Heart right ventricle (tissue), 16 donors: ENCODE measurements around the gene GP1BA. TPM values are rescaled to one million over a fixed set of nuclear protein-coding genes. Genes with fewer than 3 reads are reported as not detected.

ENCODE experiments used
- ATAC-seq, 8 donors: fragments of 200-7000 bp; cut with Tn5 transposase; one replicate each; pipeline ENCODE4 v1.9.1; 2020; ENCODE audit warnings: mild to moderate bottlenecking in 8 of 8, moderate library complexity in 8 of 8, moderate number of reproducible peaks in 1 of 8
- DNase-seq, 2 donors: peaks; one replicate each; pipeline ENCODE4 v3.0.0-alpha.2; 2020
- H3K27ac ChIP-seq, 10 donors: fragments of 200-600 bp; sonication (generic) in 2 of 10; one replicate each; pipeline versions ENCODE4 v1.5.0 to v1.8.0; 2020 to 2022; ENCODE audit warnings: mild to moderate bottlenecking in 3 of 10
- H3K27me3 ChIP-seq, 7 donors: fragments of 200-600 bp; one replicate each; pipeline ENCODE4 v1.8.0; 2021 to 2022; ENCODE audit warnings: mild to moderate bottlenecking in 2 of 7
- H3K36me3 ChIP-seq, 9 donors: fragments of 200-600 bp; sonication (generic) in 1 of 9; one replicate each; pipeline versions ENCODE4 v1.5.0 to v1.8.0; 2020 to 2022; ENCODE audit warnings: mild to moderate bottlenecking in 2 of 9
- H3K4me1 ChIP-seq, 9 donors: fragments of 200-600 bp; sonication (generic) in 1 of 9; one replicate each; pipeline versions ENCODE4 v1.5.0 to v1.8.0; 2020 to 2022; ENCODE audit warnings: mild to moderate bottlenecking in 4 of 9
- H3K4me3 ChIP-seq, 10 donors: fragments of 200-600 bp; sonication (generic) in 2 of 10; one replicate each; pipeline versions ENCODE4 v1.5.0 to v1.8.0; 2020 to 2022; ENCODE audit warnings: mild to moderate bottlenecking in 7 of 10, moderate library complexity in 2 of 10
- H3K9me3 ChIP-seq, 11 donors: fragments of 200-600 bp in 10 of 11; sonication (generic) in 2 of 11; one replicate each; pipeline versions ENCODE4 v1.5.0 to v1.8.0; 2013 to 2022; ENCODE audit warnings: mild to moderate bottlenecking in 2 of 11, control low read depth in 1 of 11, moderate library complexity in 1 of 11
- WGBS, 2 donors: extraction: QIAGEN DNeasy Blood & Tissue Kit; methylation state at CpG; one replicate each; pipeline ENCODE4 v1.1.7; 2013; ENCODE audit warnings: inconsistent platforms in 1 of 2; 5-methylcytosine and 5-hydroxymethylcytosine counted together
- intact Hi-C, 10 donors: fragments of 100-400 bp; cut with DNase I; formaldehyde crosslinking; loops; one replicate each; pipeline versions ENCODE4 v1.11.1 to v1.14.2; 2022
- polyA plus RNA-seq, 2 donors: library from polyadenylated mRNA; stranded (reverse); fragments of 200-250 nt; gene quantifications; one replicate each; pipeline ENCODE4 v1.2.3, GENCODE V29; 2013
- total RNA-seq, 10 donors: library from RNA; stranded (reverse); fragmentation: NEBNext Ultra II Directional in 3 of 10; extraction: Animal tissue kit (Norgen Biotek cat#: 25700) in 3 of 10; gene quantifications; one replicate each; pipeline versions ENCODE4 v1.2.1 to v1.2.4, GENCODE V29; 2021 to 2023
- TF ChIP-seq, protein P1 (sequence below), 9 donors: fragments of 200-600 bp; sonication (generic) in 2 of 9; IDR thresholded peaks; one replicate each; pipeline versions ENCODE4 v1.5.0 to v1.8.0; 2021 to 2022; ENCODE audit warnings: antibody characterized with exemption in 9 of 9, mild to moderate bottlenecking in 5 of 9, moderate library complexity in 1 of 9
- donor health status: Arrhythmogenic right ventricular cardiomyopathy.
- donor health status: ischemic (EF 13 %, LVEDD 7.1; RV severe dilation, severe dysfunction).
- donor health status: healthy with polysubstance abuse.
- donor health status: DM: no; HTN: yes; CAD: no.
- donor health status: DM: no; HTN: no; CAD: no.
- donor health status: ischemic (EF 25% LVEDD 6.9; RV normal size, moderate dysfunction).
- donor health status: ischemic (EF 25% LVEDD 5.7; RV mildly dilated, moderate dysfunction).
- donor health status: healthy.
- donor health status: DM: yes; HTN: yes; CAD: no.
- donor health status: Ischemic cardiomyopathy.
- donor health status: ischemic (EF 35%, LVEDD 5.7; RV mildly dilated, moderate dysfunction).
- donor health status: nonischemic (EF 11% LVEDD 7.7; RV severe dilation, severe dysfunction).
- donor health status: DM: yes; HTN: yes; CAD: no.
- donor health status: PGD.
- donor health status: ischemic (EF 29% LVEDD 5.4; RV normal size, mild dysfunction).
- donor health status: nonischemic (EF 23%, LVEDD 6.1; RV moderate dilation, normal function).

Gene GP1BA
- total and polyA plus RNA-seq, 12 donors, result 0.04 to 0.53 (median 0.26) TPM; not detected in 5

DNA sequence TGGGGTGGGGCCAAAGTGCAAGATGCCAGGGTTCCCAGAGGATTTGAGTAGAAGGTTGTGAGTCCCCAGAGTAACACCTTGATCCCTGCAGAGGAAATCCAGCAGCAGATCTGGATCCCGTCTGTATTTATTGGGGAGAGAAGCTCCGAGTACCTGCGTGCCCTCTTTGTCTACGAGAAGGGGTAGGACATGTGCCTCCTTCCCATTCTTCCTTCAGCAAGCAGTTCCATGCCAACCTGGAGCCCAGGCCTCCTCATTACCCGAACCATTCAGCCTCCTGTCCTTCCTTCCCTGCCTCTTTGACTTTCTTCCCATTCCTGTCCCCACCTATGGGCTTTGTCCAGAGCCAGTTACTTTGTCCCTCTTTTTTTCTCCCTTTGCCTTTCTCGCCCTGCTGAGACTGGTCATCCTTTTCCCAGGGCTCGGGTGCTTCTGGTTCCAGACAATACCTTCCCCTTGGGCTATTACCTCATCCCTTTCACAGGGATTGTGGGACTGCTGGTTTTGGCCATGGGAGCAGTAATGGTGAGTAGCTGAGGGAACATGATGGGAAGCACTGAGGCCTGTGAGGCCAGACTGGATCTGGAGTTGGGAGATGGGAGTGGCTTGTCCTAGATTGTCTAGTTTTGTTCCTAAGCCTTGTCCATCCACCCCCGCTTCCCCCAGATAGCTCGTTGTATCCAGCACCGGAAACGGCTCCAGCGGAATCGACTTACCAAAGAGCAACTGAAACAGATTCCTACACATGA is 10.9 kb downstream of the GP1BA start:
- TF ChIP-seq, protein P1, sequence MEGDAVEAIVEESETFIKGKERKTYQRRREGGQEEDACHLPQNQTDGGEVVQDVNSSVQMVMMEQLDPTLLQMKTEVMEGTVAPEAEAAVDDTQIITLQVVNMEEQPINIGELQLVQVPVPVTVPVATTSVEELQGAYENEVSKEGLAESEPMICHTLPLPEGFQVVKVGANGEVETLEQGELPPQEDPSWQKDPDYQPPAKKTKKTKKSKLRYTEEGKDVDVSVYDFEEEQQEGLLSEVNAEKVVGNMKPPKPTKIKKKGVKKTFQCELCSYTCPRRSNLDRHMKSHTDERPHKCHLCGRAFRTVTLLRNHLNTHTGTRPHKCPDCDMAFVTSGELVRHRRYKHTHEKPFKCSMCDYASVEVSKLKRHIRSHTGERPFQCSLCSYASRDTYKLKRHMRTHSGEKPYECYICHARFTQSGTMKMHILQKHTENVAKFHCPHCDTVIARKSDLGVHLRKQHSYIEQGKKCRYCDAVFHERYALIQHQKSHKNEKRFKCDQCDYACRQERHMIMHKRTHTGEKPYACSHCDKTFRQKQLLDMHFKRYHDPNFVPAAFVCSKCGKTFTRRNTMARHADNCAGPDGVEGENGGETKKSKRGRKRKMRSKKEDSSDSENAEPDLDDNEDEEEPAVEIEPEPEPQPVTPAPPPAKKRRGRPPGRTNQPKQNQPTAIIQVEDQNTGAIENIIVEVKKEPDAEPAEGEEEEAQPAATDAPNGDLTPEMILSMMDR (IDR thresholded peaks at IDR 0.05), result no peak
- H3K4me3 ChIP-seq, result peak overlapping the region in 1 of 10 donors; percentile 100
- H3K4me1 ChIP-seq, result peaks cover 29 to 83% (median 68%) of the 10 kb centered on the region in 9 donors
- peak overlapping the region in 5 of 10 donors; percentile 1 to 100 (median 99) for H3K27ac ChIP-seq
- H3K9me3 ChIP-seq, result no peaks in the 10 kb centered on the region
- H3K27me3 ChIP-seq, result no peaks in the 10 kb centered on the region
- intact Hi-C loops, result loop anchor here in 2 of 10 donors (5.0 kb wide), 1 partner anchor 44 kb away; the partner anchor contains the start of gene CAMTA2 (in 2 of the 2)
- peaks cover 0 to 66% (median 16%) of the 10 kb centered on the region in 9 donors for H3K36me3 ChIP-seq
- WGBS, 2 donors, result 68 to 77% methylated on average over 13 of the region's 13 CpGs
- DNase-seq, result no peak
- ATAC-seq, result no peak

DNA sequence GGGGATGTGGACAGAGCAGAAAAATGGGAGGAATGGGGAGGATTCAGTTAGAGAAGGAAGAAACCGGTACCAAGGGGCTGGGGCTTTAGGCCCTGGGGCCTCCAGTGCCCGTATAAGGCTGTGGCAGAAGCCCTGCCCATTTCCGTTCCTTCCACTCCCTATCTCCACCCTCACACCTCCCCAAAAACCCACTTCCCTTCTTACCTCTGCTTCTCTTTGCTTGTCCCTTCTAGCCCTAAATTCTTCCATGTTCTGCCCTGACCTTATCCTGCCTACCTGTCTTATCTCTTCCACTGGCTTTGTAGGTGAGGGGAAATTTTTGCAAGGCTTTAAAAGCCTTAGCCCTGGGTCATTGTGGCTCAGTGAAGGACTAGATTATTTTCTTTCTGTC is 12.1 kb downstream of the GP1BA start:
- no peaks in the 10 kb centered on the region for H3K27me3 ChIP-seq
- ATAC-seq, result no peak
- peaks cover 18 to 70% (median 56%) of the 10 kb centered on the region in 9 donors for H3K4me1 ChIP-seq
- peak overlapping the region in 1 of 10 donors; percentile 100 for H3K4me3 ChIP-seq
- TF ChIP-seq, protein P1 (IDR thresholded peaks at IDR 0.05), result no peak
- no peaks in the 10 kb centered on the region for H3K9me3 ChIP-seq
- peaks cover 0 to 59% (median 15%) of the 10 kb centered on the region in 9 donors for H3K36me3 ChIP-seq
- no peak for DNase-seq
- 40 to 50% methylated on average over 3 of the region's 3 CpGs for WGBS, 2 donors
- peak overlapping the region in 7 of 10 donors; percentile 4 to 100 (median 99) for H3K27ac ChIP-seq
- intact Hi-C loops, result loop anchor here in 2 of 10 donors (5.0 kb wide), 1 partner anchor 43 kb away; the partner anchor contains the start of gene CAMTA2 (in 2 of the 2)

DNA sequence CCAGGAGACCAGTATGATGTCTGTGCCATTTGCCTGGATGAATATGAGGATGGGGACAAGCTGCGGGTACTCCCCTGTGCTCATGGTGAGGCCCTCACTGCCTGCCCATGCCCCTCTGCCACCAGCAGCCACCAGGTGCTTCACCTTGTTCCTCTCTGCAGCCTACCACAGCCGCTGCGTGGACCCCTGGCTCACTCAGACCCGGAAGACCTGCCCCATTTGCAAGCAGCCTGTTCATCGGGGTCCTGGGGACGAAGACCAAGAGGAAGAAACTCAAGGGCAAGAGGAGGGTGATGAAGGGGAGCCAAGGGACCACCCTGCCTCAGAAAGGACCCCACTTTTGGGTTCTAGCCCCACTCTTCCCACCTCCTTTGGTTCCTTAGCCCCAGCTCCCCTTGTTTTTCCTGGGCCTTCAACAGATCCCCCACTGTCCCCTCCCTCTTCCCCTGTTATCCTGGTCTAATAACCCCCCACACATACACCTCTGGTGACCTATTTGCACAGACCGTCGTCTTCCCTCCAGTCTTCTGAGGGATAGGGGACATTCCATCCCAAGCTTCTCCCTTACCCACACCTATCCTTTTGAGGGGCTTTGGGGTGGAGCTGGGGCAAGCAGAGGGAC is 12.6 kb downstream of the GP1BA start:
- intact Hi-C loops, result loop anchor here in 3 of 10 donors (5.0 kb wide), 3 partner anchors 37 to 53 kb away; partner anchors contain the start of genes CAMTA2 (in 2 of the 3), INCA1 (in 1 of the 3) and KIF1C (in 1 of the 3)
- peak overlapping the region in 3 of 10 donors; percentile 15 to 100 (median 95) for H3K4me3 ChIP-seq
- WGBS, 2 donors, result 64 to 65% methylated on average over 8 of the region's 8 CpGs

More for the DNA sequence above, 12.6 kb downstream of the GP1BA start:
- Histone ChIP-seq H3K4me1 (peaks cover 18 to 71% (median 57%) of the 10 kb centered on the region in 9 donors), H3K27me3 (no peaks in the 10 kb centered on the region), H3K36me3 (peaks cover 0 to 59% (median 15%) of the 10 kb centered on the region in 9 donors), H3K9me3 (no peaks in the 10 kb centered on the region), H3K27ac (peak overlapping the region in 8 of 10 donors; percentile 14 to 100 (median 72))
- TF ChIP-seq, protein P1 (IDR thresholded peaks at IDR 0.05), result no peak
- no peak for ATAC-seq
- no peak for DNase-seq
